ENCODE measurements around the gene SLC12A6. TPM values are rescaled to one million over a fixed set of nuclear protein-coding genes. Genes with fewer than 3 reads are reported as not detected.

The SLC12A6 gene
- total RNA-seq, 2 experiments from 2014 or later, result 11.5 to 14.9 TPM

DNA sequence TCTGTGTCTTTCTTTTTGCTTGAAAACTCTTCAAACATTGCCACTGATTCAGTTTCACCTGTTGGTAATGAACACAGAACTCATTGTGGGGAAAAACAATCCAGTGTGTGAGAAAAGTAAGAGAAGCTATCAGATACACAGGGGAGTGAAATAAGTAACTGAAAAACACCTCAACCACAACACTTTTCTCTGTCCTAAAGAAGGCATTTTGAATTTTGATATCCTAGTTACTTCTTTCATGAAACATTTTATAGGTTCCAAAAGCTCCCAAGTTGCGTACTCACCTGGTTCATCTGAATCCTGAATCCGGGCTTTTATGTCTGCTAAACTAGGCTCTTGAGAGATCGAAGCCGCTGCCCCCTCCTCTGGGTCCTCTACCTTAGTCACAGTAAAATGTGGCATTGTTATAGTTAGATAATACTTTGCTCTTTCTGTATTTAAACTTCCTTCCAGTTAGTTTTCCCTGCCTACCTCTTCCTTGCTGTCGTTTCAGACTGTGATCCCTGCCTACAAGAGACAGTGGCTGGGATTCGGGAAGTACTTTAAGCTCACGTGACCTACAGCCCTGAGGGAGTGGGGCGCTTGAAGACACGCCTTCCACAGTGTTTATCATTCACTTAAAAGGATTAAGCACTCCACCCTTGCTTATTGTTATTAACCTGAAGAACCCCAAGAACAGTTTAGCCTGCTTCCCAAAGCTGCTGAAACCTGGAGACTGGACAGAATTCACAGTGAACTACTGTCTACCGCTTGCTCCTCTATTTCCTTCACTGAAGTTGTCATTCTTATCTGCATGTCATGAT lies 19.1 kb downstream of the SLC12A6 start:
- intact Hi-C loops (cut with micrococcal nuclease; ENCODE audit: unreplicated experiment), result no loop called here
- peaks cover 7% of the 10 kb centered on the region for H3K4me1 ChIP-seq (ENCODE audit: insufficient read depth, low read length, poor library complexity, severe bottlenecking)
- peak overlapping the region; percentile 66 for H3K4me3 ChIP-seq (ENCODE audit: low read depth, low read length, poor library complexity, severe bottlenecking)
- CTCF ChIA-PET (ENCODE audit: unreplicated experiment), result no interaction called here
- DNase-seq (ENCODE audit: low spot score), result peak; percentile 23
- no peaks in the 10 kb centered on the region for H3K36me3 ChIP-seq (ENCODE audit: insufficient read depth, low read length)
- H3K4me2 ChIP-seq (ENCODE audit: low read length), result peak overlapping the region; percentile 50
- H3K27ac ChIP-seq (ENCODE audit: low read depth, low read length, poor library complexity, severe bottlenecking), result no peak overlapping the region
- H3K9me3 ChIP-seq (ENCODE audit: low read length), result no peaks in the 10 kb centered on the region
- no peaks in the 10 kb centered on the region for H3K9me2 ChIP-seq (ENCODE audit: insufficient read depth, low read length)
- H2AFZ ChIP-seq (ENCODE audit: low read length), result peak overlapping the region; percentile 94
- POLR2A ChIA-PET, result interaction anchor here (1.2 kb wide), 2 partner anchors 10 to 19 kb away, joined by 3 read pairs; no protein-coding TSS in a partner anchor
- no TSS peak for BruUV-seq (replicated peaks)
- no peaks in the 10 kb centered on the region for H4K20me1 ChIP-seq (ENCODE audit: insufficient read depth, low read length)
- TF ChIP-seq, protein P1, sequence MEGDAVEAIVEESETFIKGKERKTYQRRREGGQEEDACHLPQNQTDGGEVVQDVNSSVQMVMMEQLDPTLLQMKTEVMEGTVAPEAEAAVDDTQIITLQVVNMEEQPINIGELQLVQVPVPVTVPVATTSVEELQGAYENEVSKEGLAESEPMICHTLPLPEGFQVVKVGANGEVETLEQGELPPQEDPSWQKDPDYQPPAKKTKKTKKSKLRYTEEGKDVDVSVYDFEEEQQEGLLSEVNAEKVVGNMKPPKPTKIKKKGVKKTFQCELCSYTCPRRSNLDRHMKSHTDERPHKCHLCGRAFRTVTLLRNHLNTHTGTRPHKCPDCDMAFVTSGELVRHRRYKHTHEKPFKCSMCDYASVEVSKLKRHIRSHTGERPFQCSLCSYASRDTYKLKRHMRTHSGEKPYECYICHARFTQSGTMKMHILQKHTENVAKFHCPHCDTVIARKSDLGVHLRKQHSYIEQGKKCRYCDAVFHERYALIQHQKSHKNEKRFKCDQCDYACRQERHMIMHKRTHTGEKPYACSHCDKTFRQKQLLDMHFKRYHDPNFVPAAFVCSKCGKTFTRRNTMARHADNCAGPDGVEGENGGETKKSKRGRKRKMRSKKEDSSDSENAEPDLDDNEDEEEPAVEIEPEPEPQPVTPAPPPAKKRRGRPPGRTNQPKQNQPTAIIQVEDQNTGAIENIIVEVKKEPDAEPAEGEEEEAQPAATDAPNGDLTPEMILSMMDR (conservative IDR thresholded peaks at IDR 0.05; ENCODE audit: low read length), result no peak
- TF ChIP-seq EZH2phosphoT487 (IDR thresholded peaks at IDR 0.05; ENCODE audit: borderline replicate concordance, low read depth, low read length), result no peak
- no peaks in the 10 kb centered on the region for H3K79me2 ChIP-seq (ENCODE audit: insufficient read depth, low read depth, low read length)

DNA sequence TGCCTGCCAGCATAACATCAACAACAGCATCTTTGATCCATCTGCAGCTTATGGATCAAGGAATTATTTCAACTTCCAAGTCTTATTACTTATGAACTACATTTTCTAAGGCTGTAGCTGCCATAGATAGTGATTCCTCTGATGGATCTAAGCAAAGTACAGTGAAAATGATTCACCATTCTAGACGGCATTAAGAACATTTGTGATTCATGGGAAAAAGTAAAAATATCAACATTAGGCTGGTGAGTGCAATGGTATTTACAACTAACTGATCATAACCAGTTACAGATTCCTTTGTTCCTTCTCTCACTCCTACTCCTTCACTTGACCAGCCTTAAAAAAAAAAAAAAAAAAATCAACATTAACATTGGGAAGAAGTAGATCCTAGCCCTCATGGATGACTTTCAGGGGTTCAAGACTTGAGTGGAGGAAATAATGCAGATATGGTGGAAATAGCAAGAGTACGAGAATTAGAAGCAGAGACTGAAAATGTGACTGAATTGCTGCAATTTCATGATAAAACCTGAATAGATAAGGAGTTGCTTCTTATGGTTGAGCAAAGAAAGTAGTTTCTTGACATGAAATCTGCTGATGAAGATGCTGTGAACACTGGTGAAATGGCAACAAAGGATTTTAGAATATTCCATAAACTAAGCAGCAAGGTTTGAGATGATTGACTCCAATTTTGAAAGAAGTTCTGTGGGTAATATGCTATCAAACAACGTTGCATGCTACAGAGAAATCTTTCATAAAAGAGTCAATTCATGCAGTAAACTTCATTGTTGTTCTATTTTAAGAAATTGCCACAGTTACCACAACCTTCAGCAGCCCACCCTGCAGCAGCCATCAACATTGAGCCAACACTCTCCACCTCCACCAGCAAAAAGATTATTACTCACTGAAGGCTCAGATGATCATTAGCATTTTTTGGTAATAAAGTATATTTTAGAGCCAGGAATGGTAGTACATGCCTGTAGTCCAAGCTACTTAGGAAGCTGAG lies 22.8 kb downstream of the SLC12A6 start:
- BruUV-seq (replicated peaks), result no TSS peak
- POLR2A ChIA-PET, result interaction anchor here (0.7 to 0.9 kb wide), 2 partner anchors 13 to 15 kb away, joined by 3 to 4 read pairs; no protein-coding TSS in a partner anchor
- intact Hi-C loops (cut with micrococcal nuclease; ENCODE audit: unreplicated experiment), result no loop called here
- H3K36me3 ChIP-seq (ENCODE audit: insufficient read depth, low read length), result no peaks in the 10 kb centered on the region
- H3K4me1 ChIP-seq (ENCODE audit: insufficient read depth, low read length, poor library complexity, severe bottlenecking), result peaks cover 7% of the 10 kb centered on the region
- CTCF ChIA-PET (ENCODE audit: unreplicated experiment), result no interaction called here
- H2AFZ ChIP-seq (ENCODE audit: low read length), result no peak overlapping the region
- no peak overlapping the region for H3K4me3 ChIP-seq (ENCODE audit: low read depth, low read length, poor library complexity, severe bottlenecking)
- H3K27ac ChIP-seq (ENCODE audit: low read depth, low read length, poor library complexity, severe bottlenecking), result no peak overlapping the region
- no peak for DNase-seq (ENCODE audit: low spot score)
- no peak for TF ChIP-seq EZH2phosphoT487 (IDR thresholded peaks at IDR 0.05; ENCODE audit: borderline replicate concordance, low read depth, low read length)
- TF ChIP-seq, protein P1 (conservative IDR thresholded peaks at IDR 0.05; ENCODE audit: low read length), result no peak
- H3K9me3 ChIP-seq (ENCODE audit: low read length), result no peaks in the 10 kb centered on the region
- no peaks in the 10 kb centered on the region for H3K79me2 ChIP-seq (ENCODE audit: insufficient read depth, low read depth, low read length)
- no peaks in the 10 kb centered on the region for H4K20me1 ChIP-seq (ENCODE audit: insufficient read depth, low read length)
- no peak overlapping the region for H3K4me2 ChIP-seq (ENCODE audit: low read length)
- H3K9me2 ChIP-seq (ENCODE audit: insufficient read depth, low read length), result no peaks in the 10 kb centered on the region
